ENCODE measurements around the gene GULP1.
"Not testable (repeated sequence)": the region's sequence is repeated elsewhere in the genome, so short reads cannot be mapped to it uniquely, and the experiment has no call there.

The GULP1 gene

DNA sequence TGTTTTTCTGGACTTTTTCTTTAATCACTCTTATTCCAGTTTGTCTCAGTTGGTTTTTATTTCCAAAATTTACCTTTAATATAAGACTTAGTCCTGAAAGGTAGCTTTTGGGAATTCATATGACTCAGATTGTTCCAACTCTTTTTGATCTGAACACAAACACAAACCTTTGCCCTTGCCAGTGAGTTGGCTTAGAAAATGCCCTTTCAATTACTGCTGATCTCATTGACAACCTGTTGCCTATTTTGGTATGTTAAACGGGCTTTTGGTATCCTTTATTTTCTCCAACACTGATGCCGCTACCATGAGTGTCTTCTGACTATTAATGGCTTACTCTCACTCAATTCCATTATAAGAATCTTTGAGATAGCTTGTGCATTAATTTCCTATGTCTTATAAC, 143.4 kb downstream of the GULP1 start:
- DNase-seq: no peak

DNA sequence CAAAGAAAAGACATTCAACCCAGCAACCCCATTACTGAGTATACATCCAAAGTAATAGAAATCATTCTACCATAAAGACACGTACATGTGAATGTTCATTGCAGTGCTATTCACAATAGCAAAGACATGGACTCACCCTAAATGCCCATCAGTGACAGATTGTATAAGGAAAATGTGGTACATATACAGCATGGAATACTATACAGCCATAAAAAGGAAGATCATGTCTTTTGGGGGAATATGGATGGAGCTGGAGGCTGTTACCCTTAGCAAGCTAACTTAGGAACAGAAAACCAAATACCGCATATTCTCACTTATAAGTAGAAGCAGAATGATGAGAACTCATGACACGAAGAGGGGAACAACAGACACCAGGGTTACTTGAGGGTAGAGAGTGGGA, 145.9 kb downstream of the GULP1 start:
- DNase-seq: no peak

DNA sequence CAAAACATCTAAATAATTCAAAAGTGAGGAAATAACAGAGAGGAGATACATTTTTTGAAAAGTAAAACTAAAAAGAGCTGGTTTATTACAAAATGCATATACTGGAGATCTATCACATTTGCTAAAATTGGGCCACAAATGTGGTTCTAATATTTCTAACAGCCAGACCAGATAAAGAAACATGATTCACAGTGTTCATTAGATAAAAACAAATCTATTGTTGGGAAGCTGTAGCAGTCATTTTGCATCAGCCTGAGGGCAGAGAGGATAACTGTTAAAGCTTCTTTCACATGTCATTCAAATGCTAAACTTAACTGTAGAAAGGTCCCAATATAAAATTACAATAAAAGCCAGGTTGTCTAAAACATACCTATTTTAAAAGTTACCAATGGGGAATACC, 148.3 kb downstream of the GULP1 start:
- DNase-seq: no peak

DNA sequence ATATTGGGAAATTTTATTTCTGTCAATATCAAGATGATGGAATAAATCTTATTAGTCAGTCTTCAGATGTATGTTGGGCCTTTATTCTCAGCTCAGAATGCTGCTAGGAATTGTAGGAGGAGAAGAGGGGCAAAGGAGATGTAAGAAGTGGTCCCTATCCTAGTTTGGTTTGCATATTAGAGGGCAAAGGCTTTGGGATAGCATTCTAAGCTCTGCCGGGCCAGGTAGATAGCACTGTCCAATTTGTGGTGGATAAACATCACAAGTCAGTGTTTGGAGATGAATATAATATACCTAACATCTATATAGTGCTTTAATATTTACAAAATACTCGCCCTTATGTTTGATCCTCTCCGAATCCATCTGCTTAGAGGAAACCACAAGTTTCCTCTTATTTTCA, 149.2 kb downstream of the GULP1 start:
- no peak for DNase-seq

DNA sequence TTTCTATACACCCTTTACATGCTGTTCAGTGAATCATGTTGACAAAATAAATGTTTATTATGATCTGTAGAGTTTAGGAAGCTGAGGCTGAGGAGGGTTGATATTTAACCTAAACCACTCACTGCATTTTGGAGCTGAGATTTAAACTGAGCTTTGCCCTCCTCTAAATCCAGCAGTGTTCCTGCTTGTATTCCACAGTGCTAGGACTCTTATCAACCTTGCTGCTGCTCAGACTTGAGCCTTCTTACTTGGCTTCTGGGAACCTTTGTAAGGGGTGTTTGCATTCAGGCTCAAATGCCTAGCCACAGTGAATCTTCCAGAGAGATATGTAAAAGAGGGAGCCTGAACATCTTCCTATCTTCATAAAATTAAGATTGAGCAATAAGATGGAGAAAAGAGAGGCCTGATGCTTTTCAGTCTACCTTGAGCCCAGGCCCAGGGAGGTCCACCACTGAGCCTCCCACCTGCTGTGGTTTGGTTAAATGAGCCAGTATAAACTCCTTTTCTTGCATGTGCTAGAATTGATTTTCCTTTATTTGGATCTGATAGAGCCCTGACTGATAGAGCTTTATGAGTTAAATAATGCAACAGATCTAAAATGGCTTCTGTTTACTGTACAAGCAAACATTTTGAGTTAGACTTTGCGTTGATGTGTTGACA, 149.7 kb downstream of the GULP1 start:
- DNase-seq: no peak

DNA sequence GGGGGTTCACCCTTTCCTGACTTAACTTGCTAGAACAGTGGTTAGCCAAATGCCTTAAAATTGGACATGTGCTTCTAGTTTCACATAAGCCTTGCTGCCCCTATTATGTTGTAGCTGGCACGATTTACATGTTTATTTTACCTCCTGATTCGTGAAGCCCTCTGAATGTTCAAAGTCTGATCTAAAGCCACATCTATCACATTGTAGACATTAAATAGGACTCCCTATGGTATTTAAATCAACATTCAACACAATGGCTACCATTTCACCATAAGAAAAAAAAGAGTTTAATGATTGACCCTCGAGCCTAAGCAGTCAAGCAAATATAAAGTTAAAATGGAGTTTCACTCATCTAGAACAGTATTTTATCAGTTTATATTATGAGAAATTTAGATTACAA, 151.5 kb downstream of the GULP1 start:
- no peak for DNase-seq

DNA sequence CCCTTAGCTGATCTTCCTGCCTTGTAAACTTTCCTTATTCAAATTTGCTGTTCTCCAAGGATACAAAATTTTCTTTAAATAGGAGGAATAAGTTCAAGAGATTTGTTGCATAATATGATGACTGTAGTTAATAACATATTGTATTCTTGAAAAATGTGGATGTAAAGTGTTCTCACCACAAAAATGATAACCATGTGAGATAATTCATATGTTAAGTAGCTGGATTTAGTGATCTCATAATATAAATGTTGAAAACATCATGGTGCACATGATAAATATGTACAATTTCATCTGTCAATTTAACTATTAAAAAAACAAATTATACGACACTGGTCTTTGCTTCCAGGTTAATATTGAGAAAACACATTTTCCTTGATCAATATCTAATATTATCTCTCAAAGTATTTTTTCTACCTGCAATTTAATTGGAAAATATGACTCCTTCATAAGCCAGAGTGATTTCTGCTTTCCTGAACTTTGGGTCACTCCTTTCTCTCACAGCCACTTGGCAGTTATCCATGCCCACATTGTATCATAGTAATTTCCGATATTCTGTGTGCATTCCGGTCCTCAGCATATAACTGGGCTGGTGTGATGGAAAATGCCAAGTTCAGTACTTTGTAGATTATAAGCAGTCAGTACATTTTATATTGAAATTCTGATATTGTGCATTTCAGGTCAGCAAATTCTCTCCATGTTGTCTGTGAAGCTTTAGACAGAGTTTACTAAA, 152.6 kb downstream of the GULP1 start:
- DNase-seq: no peak

DNA sequence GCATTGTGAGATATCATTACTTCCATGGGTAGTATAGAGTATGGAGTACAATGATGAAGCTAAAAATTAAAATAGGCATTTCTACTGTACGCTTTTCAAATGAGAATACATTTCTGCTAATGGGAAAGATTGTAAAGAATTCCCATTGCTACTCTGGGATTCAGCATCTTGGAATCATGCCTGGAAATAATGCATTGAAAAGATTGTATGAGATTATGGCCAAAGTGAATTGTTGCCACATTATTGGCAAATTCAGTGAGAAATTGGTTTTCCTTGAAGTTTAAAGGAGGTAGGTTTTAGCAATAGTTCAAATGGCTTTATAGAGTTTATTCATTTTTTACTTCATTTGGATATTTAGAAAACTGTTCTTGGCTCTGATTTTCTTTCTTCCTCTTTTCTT, 157.9 kb downstream of the GULP1 start:
- no peak for DNase-seq

DNA sequence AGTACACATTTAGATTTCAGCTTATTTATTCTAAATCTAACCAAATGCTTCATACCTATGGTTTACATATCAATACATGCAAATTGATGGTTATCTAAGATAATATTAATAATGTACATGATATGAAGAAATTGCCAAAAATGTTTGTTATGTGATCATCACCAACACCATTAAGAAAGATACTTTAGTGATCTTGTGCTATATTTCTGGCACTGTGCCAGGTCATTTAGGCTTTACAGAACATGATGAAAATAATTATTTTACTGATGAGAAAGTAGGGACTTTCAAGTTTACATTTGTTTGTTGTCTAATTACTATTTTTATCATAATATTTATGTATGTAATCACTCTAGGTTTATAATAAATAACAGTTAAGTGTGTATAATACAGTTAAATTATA, 158.3 kb downstream of the GULP1 start:
- DNase-seq: no peak

DNA sequence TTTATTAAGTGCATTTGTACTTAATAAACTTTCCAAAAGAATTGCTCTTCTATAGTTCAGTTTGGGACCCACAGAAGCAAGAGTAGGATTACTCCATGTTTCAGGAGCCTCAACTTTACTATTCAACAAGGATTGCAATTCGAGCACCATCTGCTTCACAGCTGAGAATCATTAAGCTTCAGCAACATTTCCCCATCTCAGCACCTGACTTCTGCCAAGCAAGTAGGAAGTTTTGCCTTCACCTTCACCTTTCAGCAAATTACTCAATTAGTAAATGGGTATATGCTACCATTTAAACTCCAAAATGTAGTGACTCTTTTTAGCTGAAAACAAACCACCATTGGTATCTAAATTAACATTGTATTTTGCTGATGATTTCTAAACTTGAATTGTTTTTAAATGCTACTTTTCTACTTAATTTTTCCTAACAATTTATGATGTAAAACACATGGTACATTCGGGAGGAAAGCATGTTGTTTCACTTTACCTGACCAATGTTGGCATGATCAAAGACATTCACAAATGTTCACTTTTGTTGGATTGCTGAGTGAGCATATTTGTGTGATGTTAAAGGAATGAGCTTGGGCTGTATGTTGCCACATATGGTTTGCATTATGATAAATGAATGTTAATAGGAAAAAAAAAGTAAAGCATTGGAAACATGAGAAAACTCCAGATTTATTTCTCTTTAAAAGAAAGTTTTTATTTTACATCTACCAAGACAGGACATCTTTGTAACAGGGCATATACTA, 159.2 kb downstream of the GULP1 start:
- DNase-seq: no peak

DNA sequence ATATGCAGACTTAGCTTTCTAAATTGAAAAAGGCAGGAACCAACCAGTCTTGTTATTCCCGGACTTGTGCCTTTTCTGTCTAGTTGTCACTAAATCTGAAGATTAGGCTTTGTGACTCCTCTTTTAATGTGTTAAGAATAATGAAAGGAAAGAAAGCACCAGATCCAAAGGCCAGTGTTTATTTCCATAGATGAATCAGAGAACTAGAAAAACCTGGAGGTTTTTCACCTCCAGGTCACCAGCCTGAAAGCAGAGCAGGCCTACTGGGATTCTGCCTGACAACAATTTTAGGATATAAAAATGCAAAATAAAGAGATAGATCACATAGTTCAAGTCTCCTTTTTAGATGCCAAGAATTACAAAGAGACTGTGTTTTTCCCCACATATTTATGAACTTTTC, 160.4 kb downstream of the GULP1 start:
- DNase-seq: no peak

DNA sequence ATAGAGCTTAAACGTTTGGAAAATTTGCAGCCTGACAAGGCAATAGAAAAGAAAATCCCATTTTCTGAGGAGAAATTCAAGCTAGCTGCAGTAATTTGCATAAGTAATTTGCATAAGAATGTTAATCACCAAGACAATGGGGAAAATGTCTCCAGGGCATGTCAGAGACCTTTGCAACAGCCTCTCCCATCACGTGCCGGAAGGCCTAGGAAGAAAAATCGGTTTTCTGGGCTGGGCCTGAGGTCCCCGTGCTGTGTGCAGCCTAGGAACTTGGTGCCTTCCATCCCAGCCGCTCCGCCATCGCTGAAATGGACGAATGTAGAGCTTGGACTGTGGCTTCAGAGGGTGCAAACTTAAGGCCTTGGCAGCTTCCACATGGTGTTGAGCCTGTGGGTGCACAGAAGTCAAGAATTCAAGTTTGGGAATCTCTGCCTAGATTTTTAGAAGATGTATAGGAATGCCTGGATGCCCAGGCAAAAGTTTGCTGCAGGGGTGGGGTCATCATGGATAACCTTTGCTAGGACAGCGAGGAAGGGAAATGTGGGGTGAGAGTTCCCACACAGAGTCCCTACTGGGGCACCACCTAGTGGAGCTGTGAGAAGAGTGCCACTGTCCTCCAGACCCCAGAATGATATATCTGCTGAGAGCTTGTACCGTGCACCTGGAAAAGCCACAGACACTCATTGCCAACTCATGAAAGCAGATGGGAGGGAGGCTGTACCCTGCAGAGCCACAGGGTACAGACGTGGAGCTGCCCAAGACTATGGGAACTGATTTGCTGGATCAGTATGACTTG, 164.6 kb downstream of the GULP1 start:
- DNase-seq: no peak

DNA sequence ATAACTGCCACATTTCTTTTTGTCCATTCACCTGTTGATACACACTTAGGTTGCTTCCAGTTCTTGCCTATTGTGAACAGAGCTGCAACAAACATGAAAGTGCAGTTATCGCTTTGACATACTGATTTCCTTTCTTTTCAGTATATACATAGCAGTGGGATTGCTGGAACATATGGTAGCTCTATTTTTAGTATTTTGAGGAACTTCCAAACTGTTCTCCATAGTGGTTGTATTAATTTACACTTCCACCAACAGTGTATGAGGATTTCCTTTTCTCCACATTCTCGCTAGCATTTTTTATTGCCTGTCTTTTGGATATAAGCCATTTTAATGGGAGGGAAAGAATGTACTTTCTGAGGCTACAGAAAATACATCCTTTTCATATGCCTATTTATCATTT, 167.4 kb downstream of the GULP1 start:
- no peak for DNase-seq

DNA sequence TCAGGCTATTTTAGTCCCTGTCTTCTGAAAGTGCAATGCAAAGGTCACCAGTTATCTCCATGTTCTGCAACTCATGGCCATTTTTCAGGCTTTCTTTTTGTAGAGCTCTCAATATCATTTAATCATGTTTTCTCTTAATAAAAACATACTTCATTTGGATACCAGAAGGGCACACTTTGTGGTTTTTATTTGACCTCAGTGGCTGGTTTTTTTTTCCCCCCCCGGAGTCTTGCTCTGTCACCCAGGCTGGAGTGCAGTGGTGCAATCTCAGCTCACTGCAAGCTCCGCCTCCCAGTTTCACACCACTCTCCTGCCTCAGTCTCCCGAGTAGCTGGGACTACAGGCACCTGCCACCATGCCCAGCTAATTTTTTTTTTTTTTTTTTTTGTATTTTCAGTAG, 174.4 kb downstream of the GULP1 start:
- DNase-seq: not testable (repeated sequence)

DNA sequence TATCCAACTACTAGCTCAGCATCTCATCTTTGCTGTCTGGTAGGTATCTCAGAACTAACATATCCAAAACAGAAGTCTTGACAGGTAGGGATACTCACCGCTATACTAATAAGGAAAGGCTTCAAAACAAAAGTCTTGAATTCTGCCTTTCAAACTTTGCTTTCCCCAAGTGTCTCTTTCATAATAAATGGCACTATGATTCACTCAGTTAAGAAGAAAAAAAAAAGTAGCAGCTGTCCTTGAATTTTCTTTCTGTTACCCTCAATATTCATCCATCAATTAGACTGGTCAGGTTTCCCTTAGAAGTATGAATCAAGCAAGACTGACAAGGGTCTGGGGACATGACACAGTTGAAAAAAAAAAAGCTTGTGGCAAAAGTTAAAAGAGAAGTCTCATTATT, 175.1 kb downstream of the GULP1 start:
- no peak for DNase-seq

DNA sequence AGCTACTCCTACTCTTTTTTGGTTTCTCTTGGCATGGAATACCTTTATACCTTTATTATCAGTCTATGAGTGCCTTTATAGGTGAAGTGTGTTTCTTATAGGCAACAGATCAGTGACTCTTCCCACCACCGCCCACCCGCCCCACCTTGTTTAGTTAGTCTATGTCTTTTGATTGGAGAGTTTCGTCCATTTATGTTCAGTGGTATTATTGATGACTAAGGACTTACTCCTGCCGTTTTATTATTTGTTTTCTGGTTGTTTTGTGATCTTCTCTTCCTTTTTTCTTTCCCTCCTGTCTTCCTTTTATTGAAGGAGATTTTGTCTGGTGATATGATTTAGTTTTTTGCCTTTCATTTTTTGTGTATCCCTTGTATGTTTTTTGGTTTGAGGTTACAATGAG, 179.5 kb downstream of the GULP1 start:
- no peak for DNase-seq

DNA sequence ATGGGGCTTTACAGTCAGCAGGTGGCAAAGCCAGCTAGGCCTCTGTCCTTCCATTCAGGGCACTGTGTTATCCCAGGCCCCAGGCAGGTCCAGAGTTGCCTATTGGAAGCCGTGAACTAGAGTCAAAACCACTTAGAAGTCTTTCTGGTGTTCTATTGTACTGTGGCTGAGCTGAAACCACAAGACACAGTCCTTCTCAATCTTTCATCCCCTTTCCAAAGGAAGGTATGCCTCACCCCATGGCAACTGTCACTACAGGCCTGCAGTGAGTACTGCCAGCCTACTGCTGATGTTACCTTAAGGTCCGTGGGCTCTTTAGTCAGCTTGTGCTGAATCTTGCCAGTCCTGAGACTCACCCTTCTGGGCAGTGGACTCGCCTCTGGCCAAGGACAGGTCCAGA, 181.6 kb downstream of the GULP1 start:
- DNase-seq: no peak

DNA sequence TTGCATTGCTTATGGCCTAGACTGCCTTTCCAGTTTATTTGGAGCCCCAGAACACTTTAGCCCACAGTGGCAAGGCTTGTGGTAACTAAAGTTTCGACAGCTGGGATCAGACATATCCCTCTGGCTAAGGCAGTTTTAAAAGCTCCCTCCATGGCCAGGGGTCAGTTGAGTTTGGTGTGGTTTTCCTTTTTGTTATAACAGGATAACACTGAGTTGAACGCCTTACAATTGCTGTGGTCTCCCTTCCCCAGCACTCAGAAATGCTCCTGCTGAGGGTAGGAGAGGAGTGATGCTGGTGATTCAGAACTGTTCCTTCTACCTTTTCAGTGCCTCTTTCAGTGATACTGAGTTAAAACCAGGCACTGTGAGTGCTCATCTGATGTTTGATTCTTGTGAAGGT, 182.6 kb downstream of the GULP1 start:
- DNase-seq: no peak

DNA sequence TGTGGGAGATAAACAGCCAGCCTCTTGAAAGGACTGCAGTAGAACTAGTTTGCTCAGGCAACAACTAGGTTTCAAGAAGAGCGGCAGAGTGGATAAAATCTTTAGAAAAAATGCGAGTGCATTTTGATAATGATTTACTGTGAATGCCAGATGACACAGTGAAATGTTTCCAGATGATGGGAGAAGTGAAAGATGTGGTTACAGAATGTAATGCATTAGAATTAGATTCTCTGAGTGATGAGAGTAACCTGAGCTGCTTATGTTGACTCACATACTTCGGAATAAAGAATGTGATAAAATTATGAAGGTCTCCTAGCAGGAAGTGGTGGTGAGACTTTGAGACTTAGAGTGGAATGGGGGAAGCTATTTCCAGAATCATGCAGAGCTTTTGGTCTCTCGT, 184.3 kb downstream of the GULP1 start:
- peak; percentile 3 for DNase-seq

DNA sequence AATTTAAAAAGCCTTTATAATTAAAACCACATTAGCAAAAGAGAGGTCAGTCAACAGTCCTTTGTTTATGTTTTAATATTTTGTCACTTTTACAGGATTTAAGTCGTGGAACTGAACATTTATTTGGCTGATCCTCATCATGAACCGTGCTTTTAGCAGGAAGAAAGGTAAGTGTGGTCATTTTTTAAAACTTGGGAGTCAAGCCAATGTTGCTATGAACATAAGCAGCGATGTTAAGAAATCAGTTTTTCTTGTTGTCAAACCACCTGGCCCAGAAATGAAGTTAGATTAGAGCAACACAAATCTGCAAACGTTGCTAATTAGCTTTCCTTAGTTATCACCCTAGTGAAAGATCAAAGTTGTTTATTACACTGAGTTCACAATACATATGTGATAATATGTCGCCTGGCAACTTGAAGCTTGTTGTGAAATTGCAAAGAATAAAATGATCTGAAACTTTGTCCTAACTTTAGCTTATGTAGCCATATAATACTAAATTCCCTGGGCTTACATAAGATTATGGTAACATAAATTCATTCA, 186.0 kb downstream of the GULP1 start:
- no peak for DNase-seq

DNA sequence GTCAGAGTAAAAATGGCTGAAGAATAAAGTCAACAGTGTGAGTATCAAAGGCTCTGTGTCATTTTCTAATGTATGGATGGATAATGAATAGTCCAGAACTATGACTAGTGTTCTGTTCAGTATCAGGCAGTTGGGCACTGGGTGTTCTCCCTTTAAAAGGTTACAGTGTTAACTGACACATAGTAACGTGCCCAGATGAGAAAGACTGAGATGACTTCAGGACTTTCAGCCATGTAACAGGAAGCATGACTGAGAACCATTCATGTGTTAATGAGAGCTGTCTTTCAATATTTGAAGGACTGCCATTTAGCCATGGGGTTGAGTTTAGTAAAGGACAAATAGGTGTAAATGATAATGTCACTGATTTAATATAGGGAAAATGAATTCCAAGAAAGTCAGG, 187.1 kb downstream of the GULP1 start:
- peak; percentile 0 for DNase-seq

DNA sequence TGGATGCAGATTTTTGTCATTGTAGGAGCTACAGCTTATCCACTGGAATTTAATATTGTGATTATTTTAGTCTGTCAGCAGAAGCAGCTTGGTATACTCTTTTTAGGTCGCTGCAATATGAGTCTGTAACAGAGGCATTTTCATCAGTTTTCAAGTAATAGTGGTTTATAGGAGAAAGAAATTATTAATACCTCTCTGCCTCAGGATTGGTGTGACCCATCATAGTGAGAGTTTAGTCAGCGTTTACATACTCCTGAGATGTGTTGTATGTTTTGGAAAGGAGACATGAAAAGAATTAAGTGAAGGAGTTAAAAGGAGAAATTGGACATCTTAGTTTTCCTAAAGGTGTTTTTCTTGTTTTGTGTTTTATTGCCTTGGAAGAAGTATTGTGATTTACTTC, 189.8 kb downstream of the GULP1 start:
- DNase-seq: no peak

DNA sequence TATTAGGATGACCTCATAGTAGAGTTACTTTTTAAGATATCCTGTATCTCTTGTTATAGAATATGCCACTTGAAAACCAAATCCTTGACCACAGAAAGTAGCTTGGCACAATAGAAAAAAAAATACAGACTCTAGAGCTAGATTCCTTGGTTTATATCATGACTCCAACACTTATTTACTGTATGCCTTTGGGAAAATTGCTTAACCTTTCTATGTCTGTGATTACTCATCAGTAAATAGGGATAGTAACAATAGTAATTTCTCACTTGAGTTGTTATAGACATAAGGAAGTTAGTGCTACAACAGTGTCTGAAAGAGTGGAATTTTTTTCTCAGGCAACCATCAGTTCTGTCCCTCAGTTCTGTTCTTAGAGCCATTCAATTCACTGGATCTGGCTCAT, 193.8 kb downstream of the GULP1 start:
- DNase-seq: no peak

All from DMS153 (cell line).